HFF-Myc (cell line): Measurements from ENCODE around the gene ADAMTS17.

Source experiments
- DNase-seq: peaks from one replicate; pipeline ENCODE4 v3.0.0-alpha.2; 2011; ENCODE audit warnings: low read depth; ENCODE audit errors: extremely low read depth
- H3K4me3 ChIP-seq: replicated peaks from 2 replicates; pipeline ENCODE4 v1.5.1; 2011; ENCODE audit warnings: low read depth, mild to moderate bottlenecking, control low read depth, low read length
- TF ChIP-seq, protein P1 (sequence below): IDR thresholded peaks from 2 replicates; pipeline ENCODE4 v1.5.1; 2012; ENCODE audit warnings: mild to moderate bottlenecking, low read depth, low read length, control low read depth; ENCODE audit errors: missing control alignments

ADAMTS17 gene

DNA sequence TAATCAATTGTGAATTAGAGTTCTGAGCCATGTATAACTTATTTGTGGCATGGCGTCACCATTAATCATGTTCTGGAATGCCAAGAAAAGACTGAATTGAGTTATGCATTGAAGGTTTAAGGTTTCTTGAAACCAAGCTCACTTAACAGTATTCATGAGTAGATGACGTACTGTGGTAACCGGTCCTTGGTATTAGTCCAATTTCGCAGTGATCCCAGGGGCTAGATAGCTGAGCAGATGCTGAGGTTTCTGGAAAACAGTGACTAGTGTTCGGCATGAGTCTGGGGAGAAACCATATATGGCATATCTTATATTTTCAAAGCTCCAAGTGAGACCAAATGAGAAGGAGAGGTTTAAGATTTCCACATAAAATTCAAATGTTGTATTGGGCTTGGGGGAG is 390.3 kb downstream of the ADAMTS17 start:
- no peak overlapping the region for H3K4me3 ChIP-seq
- TF ChIP-seq, protein P1, sequence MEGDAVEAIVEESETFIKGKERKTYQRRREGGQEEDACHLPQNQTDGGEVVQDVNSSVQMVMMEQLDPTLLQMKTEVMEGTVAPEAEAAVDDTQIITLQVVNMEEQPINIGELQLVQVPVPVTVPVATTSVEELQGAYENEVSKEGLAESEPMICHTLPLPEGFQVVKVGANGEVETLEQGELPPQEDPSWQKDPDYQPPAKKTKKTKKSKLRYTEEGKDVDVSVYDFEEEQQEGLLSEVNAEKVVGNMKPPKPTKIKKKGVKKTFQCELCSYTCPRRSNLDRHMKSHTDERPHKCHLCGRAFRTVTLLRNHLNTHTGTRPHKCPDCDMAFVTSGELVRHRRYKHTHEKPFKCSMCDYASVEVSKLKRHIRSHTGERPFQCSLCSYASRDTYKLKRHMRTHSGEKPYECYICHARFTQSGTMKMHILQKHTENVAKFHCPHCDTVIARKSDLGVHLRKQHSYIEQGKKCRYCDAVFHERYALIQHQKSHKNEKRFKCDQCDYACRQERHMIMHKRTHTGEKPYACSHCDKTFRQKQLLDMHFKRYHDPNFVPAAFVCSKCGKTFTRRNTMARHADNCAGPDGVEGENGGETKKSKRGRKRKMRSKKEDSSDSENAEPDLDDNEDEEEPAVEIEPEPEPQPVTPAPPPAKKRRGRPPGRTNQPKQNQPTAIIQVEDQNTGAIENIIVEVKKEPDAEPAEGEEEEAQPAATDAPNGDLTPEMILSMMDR = no peak
- DNase-seq = no peak

DNA sequence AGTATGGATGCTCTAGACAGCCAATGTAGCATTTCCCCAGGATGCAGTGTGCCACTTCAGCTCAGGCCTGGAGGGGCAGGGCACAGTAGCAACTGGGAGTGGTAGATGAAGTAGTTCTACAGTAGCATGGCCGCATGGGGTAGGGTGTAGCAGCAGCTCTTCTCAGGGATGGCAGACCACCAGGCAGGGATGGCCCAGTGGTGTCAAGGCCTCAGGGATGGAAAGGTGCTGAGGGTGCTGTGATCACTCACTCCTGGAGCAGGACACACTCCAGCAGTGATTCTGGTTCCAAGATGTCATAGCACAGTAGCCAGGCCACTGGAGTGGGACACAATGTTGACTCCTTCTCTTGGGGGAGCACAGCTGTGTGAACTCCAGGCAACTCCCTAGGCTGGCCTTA is 397.6 kb downstream of the ADAMTS17 start:
- DNase-seq = no peak
- H3K4me3 ChIP-seq = no peak overlapping the region
- TF ChIP-seq, protein P1 = no peak

DNA sequence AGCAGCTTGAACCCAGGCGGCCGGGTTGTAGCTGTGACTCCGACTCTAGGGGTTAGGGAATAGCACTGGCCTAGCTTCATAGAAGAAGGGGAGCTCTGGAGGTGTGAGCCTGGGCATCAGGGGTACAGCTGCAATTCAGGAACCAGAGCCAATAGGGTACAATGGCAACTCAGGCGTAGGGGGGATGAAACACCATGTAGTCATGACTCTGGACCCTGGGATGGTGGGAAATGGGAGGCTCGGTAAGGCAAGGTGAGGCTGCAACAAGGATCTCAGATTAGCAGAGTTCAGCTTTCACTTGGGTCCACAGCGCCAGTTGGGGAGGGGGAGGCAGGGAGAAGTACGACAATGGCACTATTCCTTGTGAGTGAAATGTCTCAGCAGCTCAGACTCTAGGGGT is 398.3 kb downstream of the ADAMTS17 start:
- DNase-seq = no peak
- no peak overlapping the region for H3K4me3 ChIP-seq
- TF ChIP-seq, protein P1 = no peak

DNA sequence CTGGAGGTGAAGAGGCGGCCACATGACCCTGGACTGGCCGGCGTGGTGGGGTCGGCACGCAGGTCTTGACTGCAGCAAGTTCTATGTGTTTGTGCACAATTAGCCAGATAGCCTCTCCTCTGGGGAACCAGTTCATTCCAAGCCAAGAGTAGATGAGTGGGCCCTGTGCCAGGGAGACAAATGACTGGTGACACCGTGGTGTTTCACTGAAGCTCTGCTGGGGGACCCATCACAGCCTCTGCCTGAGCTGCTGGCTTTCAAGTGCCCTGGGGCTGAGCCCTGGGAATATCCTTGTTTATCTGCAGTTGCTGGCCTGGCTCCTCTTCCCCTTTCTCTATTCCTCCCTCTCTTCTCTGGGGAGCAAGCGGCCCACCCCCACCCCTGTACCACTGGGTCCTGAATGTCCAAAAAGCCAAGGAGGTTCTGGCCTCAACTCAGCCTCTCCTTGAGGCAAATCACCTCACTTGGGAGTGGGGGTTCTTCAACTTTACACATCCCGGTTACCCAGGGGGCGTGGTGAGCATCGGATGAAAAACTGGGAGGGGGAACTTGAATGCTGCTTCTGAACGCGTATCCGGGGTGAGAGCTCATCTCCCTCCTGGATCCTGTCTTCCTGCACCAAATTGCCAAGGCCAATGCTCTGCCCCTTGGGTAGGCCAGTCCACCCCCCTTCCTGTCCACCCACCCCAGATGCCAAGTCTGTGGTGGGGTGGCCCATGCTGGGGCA is 408.9 kb downstream of the ADAMTS17 start:
- DNase-seq = no peak
- TF ChIP-seq, protein P1 = no peak
- no peak overlapping the region for H3K4me3 ChIP-seq

DNA sequence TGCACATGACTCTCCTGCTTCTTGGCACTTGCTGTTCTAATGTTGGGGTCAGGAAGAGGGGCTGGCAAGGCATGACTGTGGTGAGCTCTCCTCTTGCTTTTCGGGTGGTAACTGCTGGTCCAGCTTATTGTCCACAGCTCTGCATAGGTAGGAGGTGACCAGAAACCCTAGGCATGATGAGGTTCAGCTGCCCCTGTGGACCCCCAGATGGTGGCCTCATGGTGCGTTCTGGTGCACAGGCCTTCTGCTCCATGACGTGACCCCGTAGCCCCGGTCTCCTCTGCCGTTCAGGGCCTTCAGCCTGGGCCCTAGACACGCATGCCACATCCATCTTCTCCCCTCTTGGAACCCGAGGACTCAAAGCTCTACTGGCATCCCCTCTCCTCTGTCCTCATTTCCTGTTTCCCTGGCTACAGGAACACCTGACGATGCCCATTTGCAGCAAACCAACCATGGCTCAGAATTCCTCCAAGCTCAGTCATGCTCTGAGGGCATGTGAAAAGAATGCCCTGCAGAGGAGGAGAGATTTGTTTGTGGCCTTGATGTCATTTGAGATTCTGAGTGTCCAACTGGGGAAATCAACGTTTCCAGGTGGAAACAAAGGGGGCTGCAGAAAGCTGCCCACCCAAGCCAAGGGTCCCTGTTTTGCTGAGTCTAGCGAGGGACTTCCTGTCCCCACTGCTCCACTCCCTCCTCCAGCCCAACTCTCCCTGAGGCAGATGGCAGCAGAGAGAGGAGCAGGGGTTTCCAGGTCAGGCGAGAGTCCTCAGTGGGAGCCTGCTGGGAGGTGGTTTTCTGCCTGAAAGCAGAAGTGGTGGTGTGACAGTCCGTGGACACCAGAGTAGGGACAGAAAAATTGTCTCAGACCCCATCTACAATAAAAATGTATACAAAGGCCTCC is 409.8 kb downstream of the ADAMTS17 start:
- TF ChIP-seq, protein P1 = no peak
- no peak for DNase-seq
- H3K4me3 ChIP-seq = no peak overlapping the region

DNA sequence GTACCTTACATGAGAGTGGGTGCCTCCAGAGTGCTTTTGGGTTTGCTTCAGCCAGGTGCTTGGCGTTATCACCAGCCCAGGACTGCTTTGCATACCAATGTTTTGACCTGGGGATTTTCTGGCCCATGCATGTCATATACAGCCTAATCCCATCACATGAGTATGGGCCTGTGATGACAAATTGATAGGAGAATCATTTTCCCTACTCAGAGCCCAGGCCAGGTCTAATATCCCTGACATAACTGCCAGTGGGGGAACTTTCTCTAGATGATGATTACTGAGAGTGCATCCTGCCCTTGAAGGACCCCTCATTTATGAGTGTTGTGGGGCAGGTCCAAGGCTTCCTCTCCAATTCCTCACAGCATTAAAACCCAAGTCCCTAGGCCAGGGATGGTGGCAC is 411.1 kb downstream of the ADAMTS17 start:
- DNase-seq = no peak
- TF ChIP-seq, protein P1 = no peak
- H3K4me3 ChIP-seq = no peak overlapping the region
